ENCODE measurements around the gene SEC14L2. TPM values are rescaled to one million over a fixed set of nuclear protein-coding genes. Genes with fewer than 3 reads are reported as not detected.

The SEC14L2 gene
- total and polyA plus RNA-seq, 10 of the 15 experiments (the other 5 are each of a cell fraction or from before 2014, with no cell fraction given), result 0.08 to 4.0 (median 0.48) TPM

GRCh38 chr22:30356449-30357235, 40.2 kb upstream of the SEC14L2 start, which contains the start of the genes CCDC157 and SF3A1 (continued):
- TF ChIP-seq EZH2 (IDR thresholded peaks at IDR 0.05; ENCODE audit: borderline replicate concordance, control insufficient read depth, low read depth, low read length) (no peak), NFYA (IDR thresholded peaks at IDR 0.05; ENCODE audit: borderline replicate concordance, low read depth, low read length) (no peak), MTA3 (IDR thresholded peaks at IDR 0.05; ENCODE audit: borderline replicate concordance, low read length) (no peak), MEF2A (IDR thresholded peaks at IDR 0.05; ENCODE audit: insufficient read depth, low read depth, low read length) (no peak), JUNB (IDR thresholded peaks at IDR 0.05) (peak; percentile 61), GABPA (IDR thresholded peaks at IDR 0.05; ENCODE audit: low read depth) (peak; percentile 88), KDM1A (IDR thresholded peaks at IDR 0.05; ENCODE audit: borderline replicate concordance) (no peak), FOXK2 (IDR thresholded peaks at IDR 0.05) (no peak), RBBP5 (conservative IDR thresholded peaks at IDR 0.05) (no peak), WRNIP1 (IDR thresholded peaks at IDR 0.05; ENCODE audit: borderline replicate concordance, low read depth, low read length) (no peak), TBL1XR1 (IDR thresholded peaks at IDR 0.05; ENCODE audit: low read depth, low read length) (no peak; the same call in 1 of the 2 replicates), TARDBP (IDR thresholded peaks at IDR 0.05; ENCODE audit: borderline replicate concordance) (no peak; the same call in 1 of the 2 replicates), ZNF24 (IDR thresholded peaks at IDR 0.05) (no peak), KLF5 (IDR thresholded peaks at IDR 0.05; ENCODE audit: partially characterized antibody) (peak; percentile 19), RELA (IDR thresholded peaks at IDR 0.05; ENCODE audit: borderline replicate concordance, partially characterized antibody) (peak; percentile 19), SP1 (IDR thresholded peaks at IDR 0.05; ENCODE audit: low read depth, low read length) (no peak), POLR2A (IDR thresholded peaks at IDR 0.05; ENCODE audit: low read depth, low read length) (peak; percentile 100), REST (IDR thresholded peaks at IDR 0.05; ENCODE audit: low read depth, low read length) (no peak), ZNF592 (IDR thresholded peaks at IDR 0.05) (no peak)
- TF ChIP-seq, protein P1, sequence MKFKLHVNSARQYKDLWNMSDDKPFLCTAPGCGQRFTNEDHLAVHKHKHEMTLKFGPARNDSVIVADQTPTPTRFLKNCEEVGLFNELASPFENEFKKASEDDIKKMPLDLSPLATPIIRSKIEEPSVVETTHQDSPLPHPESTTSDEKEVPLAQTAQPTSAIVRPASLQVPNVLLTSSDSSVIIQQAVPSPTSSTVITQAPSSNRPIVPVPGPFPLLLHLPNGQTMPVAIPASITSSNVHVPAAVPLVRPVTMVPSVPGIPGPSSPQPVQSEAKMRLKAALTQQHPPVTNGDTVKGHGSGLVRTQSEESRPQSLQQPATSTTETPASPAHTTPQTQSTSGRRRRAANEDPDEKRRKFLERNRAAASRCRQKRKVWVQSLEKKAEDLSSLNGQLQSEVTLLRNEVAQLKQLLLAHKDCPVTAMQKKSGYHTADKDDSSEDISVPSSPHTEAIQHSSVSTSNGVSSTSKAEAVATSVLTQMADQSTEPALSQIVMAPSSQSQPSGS (IDR thresholded peaks at IDR 0.05; ENCODE audit: low read length), result no peak
- TF ChIP-seq, protein P2, sequence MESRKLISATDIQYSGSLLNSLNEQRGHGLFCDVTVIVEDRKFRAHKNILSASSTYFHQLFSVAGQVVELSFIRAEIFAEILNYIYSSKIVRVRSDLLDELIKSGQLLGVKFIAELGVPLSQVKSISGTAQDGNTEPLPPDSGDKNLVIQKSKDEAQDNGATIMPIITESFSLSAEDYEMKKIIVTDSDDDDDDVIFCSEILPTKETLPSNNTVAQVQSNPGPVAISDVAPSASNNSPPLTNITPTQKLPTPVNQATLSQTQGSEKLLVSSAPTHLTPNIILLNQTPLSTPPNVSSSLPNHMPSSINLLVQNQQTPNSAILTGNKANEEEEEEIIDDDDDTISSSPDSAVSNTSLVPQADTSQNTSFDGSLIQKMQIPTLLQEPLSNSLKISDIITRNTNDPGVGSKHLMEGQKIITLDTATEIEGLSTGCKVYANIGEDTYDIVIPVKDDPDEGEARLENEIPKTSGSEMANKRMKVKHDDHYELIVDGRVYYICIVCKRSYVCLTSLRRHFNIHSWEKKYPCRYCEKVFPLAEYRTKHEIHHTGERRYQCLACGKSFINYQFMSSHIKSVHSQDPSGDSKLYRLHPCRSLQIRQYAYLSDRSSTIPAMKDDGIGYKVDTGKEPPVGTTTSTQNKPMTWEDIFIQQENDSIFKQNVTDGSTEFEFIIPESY (IDR thresholded peaks at IDR 0.05), result no peak

Measured in GM12878 (cell line).